ENCODE data around the gene UCHL5. TPM values are rescaled to one million over a fixed set of nuclear protein-coding genes. Genes with fewer than 3 reads are reported as not detected.
A peak's percentile ranks its signal among the peaks of the same experiment; 100 is the strongest.

Gene UCHL5
- total RNA-seq, 1 donor from 2014 or later = 40.9 TPM

GRCh38 chr1:193025218-193025617 lies 33.9 kb downstream of the UCHL5 start:
- Mint-ChIP-seq H3K9me3 (no peaks in the 10 kb centered on the region), H3K27ac (ENCODE audit: unreplicated experiment) (no peak overlapping the region), H3K4me3 (no peak overlapping the region), H3K36me3 (ENCODE audit: low read depth) (peaks cover 2% of the 10 kb centered on the region), H3K27me3 (ENCODE audit: low read depth) (no peaks in the 10 kb centered on the region), H3K4me1 (no peaks in the 10 kb centered on the region)
- no peak for DNase-seq (ENCODE audit: low read depth, low spot score)
- TF ChIP-seq CTCF (conservative IDR thresholded peaks at IDR 0.05) = no peak

GRCh38 chr1:193019442-193020026 lies 39.6 kb downstream of the UCHL5 start:
- H3K36me3 Mint-ChIP-seq (ENCODE audit: low read depth) = peaks cover 2% of the 10 kb centered on the region
- DNase-seq (ENCODE audit: low read depth, low spot score) = no peak
- no peaks in the 10 kb centered on the region for H3K9me3 Mint-ChIP-seq
- H3K4me1 Mint-ChIP-seq = no peaks in the 10 kb centered on the region
- H3K4me3 Mint-ChIP-seq = no peak overlapping the region
- no peaks in the 10 kb centered on the region for H3K27me3 Mint-ChIP-seq (ENCODE audit: low read depth)
- TF ChIP-seq CTCF (conservative IDR thresholded peaks at IDR 0.05) = peak; percentile 76
- H3K27ac Mint-ChIP-seq (ENCODE audit: unreplicated experiment) = no peak overlapping the region

- Mint-ChIP-seq H3K27ac (ENCODE audit: unreplicated experiment) (no peak overlapping the region), H3K4me1 (no peaks in the 10 kb centered on the region), H3K36me3 (ENCODE audit: low read depth) (peaks cover 2% of the 10 kb centered on the region), H3K4me3 (no peak overlapping the region), H3K9me3 (no peaks in the 10 kb centered on the region), H3K27me3 (ENCODE audit: low read depth) (no peaks in the 10 kb centered on the region)
- TF ChIP-seq CTCF (conservative IDR thresholded peaks at IDR 0.05) = no peak
- DNase-seq (ENCODE audit: low read depth, low spot score) = no peak
These were observed 42.4 kb downstream of the UCHL5 start for GRCh38 chr1:193016788-193017187.

GRCh38 chr1:193014400-193014799 lies 44.8 kb downstream of the UCHL5 start:
- Mint-ChIP-seq H3K9me3 (no peaks in the 10 kb centered on the region), H3K27ac (ENCODE audit: unreplicated experiment) (no peak overlapping the region), H3K4me1 (no peaks in the 10 kb centered on the region), H3K4me3 (no peak overlapping the region), H3K27me3 (ENCODE audit: low read depth) (no peaks in the 10 kb centered on the region), H3K36me3 (ENCODE audit: low read depth) (peaks cover 2% of the 10 kb centered on the region)
- TF ChIP-seq CTCF (conservative IDR thresholded peaks at IDR 0.05) = no peak
- no peak for DNase-seq (ENCODE audit: low read depth, low spot score)

- Mint-ChIP-seq H3K36me3 (ENCODE audit: low read depth) (peaks cover 2% of the 10 kb centered on the region), H3K9me3 (no peaks in the 10 kb centered on the region), H3K27ac (ENCODE audit: unreplicated experiment) (no peak overlapping the region), H3K4me3 (no peak overlapping the region), H3K4me1 (no peaks in the 10 kb centered on the region), H3K27me3 (ENCODE audit: low read depth) (no peaks in the 10 kb centered on the region)
- no peak for TF ChIP-seq CTCF (conservative IDR thresholded peaks at IDR 0.05)
- DNase-seq (ENCODE audit: low read depth, low spot score) = no peak
These were observed 45.5 kb downstream of the UCHL5 start for GRCh38 chr1:193013707-193014106.

Measured in neural crest cell (in vitro differentiated cells).